ENCODE results near the gene EPAS1.

Gene EPAS1

GRCh38 chr2:46318579-46319460 is 21.6 kb downstream of the EPAS1 start:
- DNase-seq (ENCODE audit: extremely low read depth in 1 of 2, low read depth in 1 of 2) = no peak

- no peak for DNase-seq (ENCODE audit: extremely low read depth in 1 of 2, low read depth in 1 of 2)
Measured at GRCh38 chr2:46319711-46320110, 22.5 kb downstream of the EPAS1 start.

GRCh38 chr2:46320141-46320567 is 22.9 kb downstream of the EPAS1 start:
- DNase-seq (ENCODE audit: extremely low read depth in 1 of 2, low read depth in 1 of 2) = no peak

GRCh38 chr2:46323730-46324129 is 26.5 kb downstream of the EPAS1 start:
- no peak for DNase-seq (ENCODE audit: extremely low read depth in 1 of 2, low read depth in 1 of 2)

- no peak for DNase-seq (ENCODE audit: extremely low read depth in 1 of 2, low read depth in 1 of 2)
Measured at GRCh38 chr2:46325182-46325928, 28.1 kb downstream of the EPAS1 start.

- no peak for DNase-seq (ENCODE audit: extremely low read depth in 1 of 2, low read depth in 1 of 2)
Measured at GRCh38 chr2:46326231-46326980, 29.2 kb downstream of the EPAS1 start.

GRCh38 chr2:46327627-46328026 is 30.4 kb downstream of the EPAS1 start:
- no peak for DNase-seq (ENCODE audit: extremely low read depth in 1 of 2, low read depth in 1 of 2)

- no peak for DNase-seq (ENCODE audit: extremely low read depth in 1 of 2, low read depth in 1 of 2)
Measured at GRCh38 chr2:46328291-46328690, 31.1 kb downstream of the EPAS1 start.

GRCh38 chr2:46328829-46329228 is 31.6 kb downstream of the EPAS1 start:
- no peak for DNase-seq (ENCODE audit: extremely low read depth in 1 of 2, low read depth in 1 of 2)

GRCh38 chr2:46329340-46329739 is 32.1 kb downstream of the EPAS1 start:
- no peak for DNase-seq (ENCODE audit: extremely low read depth in 1 of 2, low read depth in 1 of 2)

- DNase-seq (ENCODE audit: extremely low read depth in 1 of 2, low read depth in 1 of 2) = no peak
Measured at GRCh38 chr2:46329803-46330775, 32.9 kb downstream of the EPAS1 start.

GRCh38 chr2:46331109-46331766 is 34.0 kb downstream of the EPAS1 start:
- no peak for DNase-seq (ENCODE audit: extremely low read depth in 1 of 2, low read depth in 1 of 2)

- no peak for DNase-seq (ENCODE audit: extremely low read depth in 1 of 2, low read depth in 1 of 2)
Measured at GRCh38 chr2:46332686-46333281, 35.6 kb downstream of the EPAS1 start.

- DNase-seq (ENCODE audit: extremely low read depth in 1 of 2, low read depth in 1 of 2) = no peak
Measured at GRCh38 chr2:46333912-46334311, 36.7 kb downstream of the EPAS1 start.

- no peak for DNase-seq (ENCODE audit: extremely low read depth in 1 of 2, low read depth in 1 of 2)
Measured at GRCh38 chr2:46334389-46335271, 37.4 kb downstream of the EPAS1 start.

- DNase-seq (ENCODE audit: extremely low read depth in 1 of 2, low read depth in 1 of 2) = no peak
Measured at GRCh38 chr2:46335391-46336282, 38.4 kb downstream of the EPAS1 start.

GRCh38 chr2:46336283-46336959 is 39.2 kb downstream of the EPAS1 start:
- no peak for DNase-seq (ENCODE audit: extremely low read depth in 1 of 2, low read depth in 1 of 2)
